ENCODE measurements around the gene DAB1.

GRCh38 chr1:57015071-57015470 lies 408.8 kb downstream of the DAB1 start:
- TF ChIP-seq EP300 (IDR thresholded peaks at IDR 0.05; ENCODE audit: borderline replicate concordance in 1 of 2, low read depth in 2 of 2, low read length in 2 of 2) (no peak), TEAD4 (IDR thresholded peaks at IDR 0.05; ENCODE audit: low read depth, low read length) (no peak), SIX5 (IDR thresholded peaks at IDR 0.05; ENCODE audit: low read depth, low read length) (no peak), POLR2AphosphoS5 (IDR thresholded peaks at IDR 0.05; ENCODE audit: low read depth, low read length) (no peak), SRF (IDR thresholded peaks at IDR 0.05; ENCODE audit: low read depth, low read length) (no peak), HDAC2 (IDR thresholded peaks at IDR 0.05; ENCODE audit: borderline replicate concordance in 1 of 2, low read depth in 2 of 2, low read length in 2 of 2) (no peak), NANOG (IDR thresholded peaks at IDR 0.05; ENCODE audit: insufficient read depth, low read depth, low read length, poor library complexity, severe bottlenecking) (no peak), RFX5 (IDR thresholded peaks at IDR 0.05; ENCODE audit: borderline replicate concordance, low read depth, low read length) (no peak), SP2 (IDR thresholded peaks at IDR 0.05; ENCODE audit: low read length) (no peak), EZH2 (IDR thresholded peaks at IDR 0.05; ENCODE audit: low read depth, low read length, severe bottlenecking) (no peak)
- TF ChIP-seq, protein P1, sequence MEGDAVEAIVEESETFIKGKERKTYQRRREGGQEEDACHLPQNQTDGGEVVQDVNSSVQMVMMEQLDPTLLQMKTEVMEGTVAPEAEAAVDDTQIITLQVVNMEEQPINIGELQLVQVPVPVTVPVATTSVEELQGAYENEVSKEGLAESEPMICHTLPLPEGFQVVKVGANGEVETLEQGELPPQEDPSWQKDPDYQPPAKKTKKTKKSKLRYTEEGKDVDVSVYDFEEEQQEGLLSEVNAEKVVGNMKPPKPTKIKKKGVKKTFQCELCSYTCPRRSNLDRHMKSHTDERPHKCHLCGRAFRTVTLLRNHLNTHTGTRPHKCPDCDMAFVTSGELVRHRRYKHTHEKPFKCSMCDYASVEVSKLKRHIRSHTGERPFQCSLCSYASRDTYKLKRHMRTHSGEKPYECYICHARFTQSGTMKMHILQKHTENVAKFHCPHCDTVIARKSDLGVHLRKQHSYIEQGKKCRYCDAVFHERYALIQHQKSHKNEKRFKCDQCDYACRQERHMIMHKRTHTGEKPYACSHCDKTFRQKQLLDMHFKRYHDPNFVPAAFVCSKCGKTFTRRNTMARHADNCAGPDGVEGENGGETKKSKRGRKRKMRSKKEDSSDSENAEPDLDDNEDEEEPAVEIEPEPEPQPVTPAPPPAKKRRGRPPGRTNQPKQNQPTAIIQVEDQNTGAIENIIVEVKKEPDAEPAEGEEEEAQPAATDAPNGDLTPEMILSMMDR (IDR thresholded peaks at IDR 0.05; ENCODE audit: control extremely low read depth in 1 of 3, insufficient read depth in 1 of 3, low read depth in 1 of 3, low read length in 3 of 3): no peak
- TF ChIP-seq, protein P2, sequence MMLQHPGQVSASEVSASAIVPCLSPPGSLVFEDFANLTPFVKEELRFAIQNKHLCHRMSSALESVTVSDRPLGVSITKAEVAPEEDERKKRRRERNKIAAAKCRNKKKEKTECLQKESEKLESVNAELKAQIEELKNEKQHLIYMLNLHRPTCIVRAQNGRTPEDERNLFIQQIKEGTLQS (IDR thresholded peaks at IDR 0.05; ENCODE audit: insufficient read depth, low read depth, low read length): no peak
- TF ChIP-seq, protein P3, sequence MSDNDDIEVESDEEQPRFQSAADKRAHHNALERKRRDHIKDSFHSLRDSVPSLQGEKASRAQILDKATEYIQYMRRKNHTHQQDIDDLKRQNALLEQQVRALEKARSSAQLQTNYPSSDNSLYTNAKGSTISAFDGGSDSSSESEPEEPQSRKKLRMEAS (IDR thresholded peaks at IDR 0.05): no peak

Data from H1 (cell line).